ENCODE data around the gene NONO. TPM values are rescaled to one million over a fixed set of nuclear protein-coding genes. Genes with fewer than 3 reads are reported as not detected.

NONO gene, protein sequence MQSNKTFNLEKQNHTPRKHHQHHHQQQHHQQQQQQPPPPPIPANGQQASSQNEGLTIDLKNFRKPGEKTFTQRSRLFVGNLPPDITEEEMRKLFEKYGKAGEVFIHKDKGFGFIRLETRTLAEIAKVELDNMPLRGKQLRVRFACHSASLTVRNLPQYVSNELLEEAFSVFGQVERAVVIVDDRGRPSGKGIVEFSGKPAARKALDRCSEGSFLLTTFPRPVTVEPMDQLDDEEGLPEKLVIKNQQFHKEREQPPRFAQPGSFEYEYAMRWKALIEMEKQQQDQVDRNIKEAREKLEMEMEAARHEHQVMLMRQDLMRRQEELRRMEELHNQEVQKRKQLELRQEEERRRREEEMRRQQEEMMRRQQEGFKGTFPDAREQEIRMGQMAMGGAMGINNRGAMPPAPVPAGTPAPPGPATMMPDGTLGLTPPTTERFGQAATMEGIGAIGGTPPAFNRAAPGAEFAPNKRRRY
- 353 and 411 TPM in 2 replicates for total RNA-seq

DNA sequence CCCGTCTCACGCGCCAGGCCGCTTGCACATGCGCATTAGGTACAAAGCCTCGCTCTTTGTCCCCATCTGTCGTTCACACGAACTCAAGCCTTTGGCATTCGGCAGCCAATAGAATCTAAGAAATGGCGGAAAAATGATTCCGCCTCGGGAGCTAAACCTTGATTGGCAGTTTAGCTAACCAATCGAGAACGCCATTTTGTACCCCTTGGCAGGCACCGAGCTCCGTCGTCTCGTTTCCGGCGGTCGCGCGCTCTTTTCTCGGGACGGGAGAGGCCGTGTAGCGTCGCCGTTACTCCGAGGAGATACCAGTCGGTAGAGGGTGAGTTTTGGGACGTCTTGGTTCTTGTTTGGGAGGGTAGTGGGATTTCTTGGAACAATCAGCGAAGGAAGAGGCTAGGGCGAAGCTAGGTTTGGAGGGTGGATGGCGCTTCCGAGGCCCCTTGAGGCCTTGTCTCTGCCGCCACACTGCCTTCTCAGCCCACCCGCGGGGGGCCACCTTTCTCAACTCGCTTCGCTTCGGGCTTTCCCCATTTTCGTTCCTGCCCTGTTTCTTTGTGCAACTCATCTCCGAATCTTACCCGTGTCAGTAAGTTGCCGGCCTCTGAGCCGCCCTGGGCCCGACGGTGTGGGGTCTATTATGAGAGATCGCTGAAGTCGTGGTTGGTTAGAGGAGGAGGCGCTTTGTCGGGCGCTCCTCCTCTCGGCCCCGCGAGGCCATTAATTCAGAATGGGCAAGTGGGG lies at the start of gene NONO:
Gene NONO, plus strand, starts transcription at position 233 of the 741 bp plus-strand sequence. CDS start 7,003 bp downstream, outside the sequence.
- DNase-seq (ENCODE audit: low read depth): peak; percentile 86
- Histone ChIP-seq H3K36me3 (ENCODE audit: control insufficient read depth, insufficient read depth, low read length) (no peaks in the 10 kb centered on the region), H3K27me3 (ENCODE audit: control insufficient read depth, insufficient read depth, low read length) (no peaks in the 10 kb centered on the region), H3K4me3 (ENCODE audit: low read depth, low read length) (peak within 1 kb of the TSS; percentile 83)
- TF ChIP-seq, protein P1, sequence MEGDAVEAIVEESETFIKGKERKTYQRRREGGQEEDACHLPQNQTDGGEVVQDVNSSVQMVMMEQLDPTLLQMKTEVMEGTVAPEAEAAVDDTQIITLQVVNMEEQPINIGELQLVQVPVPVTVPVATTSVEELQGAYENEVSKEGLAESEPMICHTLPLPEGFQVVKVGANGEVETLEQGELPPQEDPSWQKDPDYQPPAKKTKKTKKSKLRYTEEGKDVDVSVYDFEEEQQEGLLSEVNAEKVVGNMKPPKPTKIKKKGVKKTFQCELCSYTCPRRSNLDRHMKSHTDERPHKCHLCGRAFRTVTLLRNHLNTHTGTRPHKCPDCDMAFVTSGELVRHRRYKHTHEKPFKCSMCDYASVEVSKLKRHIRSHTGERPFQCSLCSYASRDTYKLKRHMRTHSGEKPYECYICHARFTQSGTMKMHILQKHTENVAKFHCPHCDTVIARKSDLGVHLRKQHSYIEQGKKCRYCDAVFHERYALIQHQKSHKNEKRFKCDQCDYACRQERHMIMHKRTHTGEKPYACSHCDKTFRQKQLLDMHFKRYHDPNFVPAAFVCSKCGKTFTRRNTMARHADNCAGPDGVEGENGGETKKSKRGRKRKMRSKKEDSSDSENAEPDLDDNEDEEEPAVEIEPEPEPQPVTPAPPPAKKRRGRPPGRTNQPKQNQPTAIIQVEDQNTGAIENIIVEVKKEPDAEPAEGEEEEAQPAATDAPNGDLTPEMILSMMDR (IDR thresholded peaks at IDR 0.05; ENCODE audit: insufficient read depth, low read length, poor library complexity, severe bottlenecking): no peak

DNA sequence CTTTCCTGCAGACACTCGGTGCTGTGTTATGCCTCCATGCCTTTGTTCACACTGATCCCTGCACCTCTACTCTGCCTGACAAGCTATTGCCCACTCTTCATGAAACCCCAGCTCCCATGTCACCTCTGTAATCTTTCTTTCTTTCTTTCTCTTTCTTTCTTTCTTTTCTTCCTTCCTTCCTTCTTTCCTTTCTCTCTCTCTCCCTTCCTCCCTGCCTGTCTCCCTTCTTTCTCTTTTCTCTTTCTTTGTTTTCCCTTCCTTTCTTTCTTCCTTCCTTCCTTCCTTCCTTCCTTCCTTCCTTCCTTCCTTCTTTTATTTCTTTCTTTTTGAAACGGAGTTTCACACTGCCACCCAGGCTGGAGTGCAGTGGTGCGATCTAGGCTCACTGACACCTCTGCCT lies 48.0 kb upstream of the NONO start:
- TF ChIP-seq, protein P1 (IDR thresholded peaks at IDR 0.05; ENCODE audit: insufficient read depth, low read length, poor library complexity, severe bottlenecking): no peak
- no peaks in the 10 kb centered on the region for H3K36me3 ChIP-seq (ENCODE audit: control insufficient read depth, insufficient read depth, low read length)
- H3K27me3 ChIP-seq (ENCODE audit: control insufficient read depth, insufficient read depth, low read length): no peaks in the 10 kb centered on the region
- DNase-seq (ENCODE audit: low read depth): no peak
- H3K4me3 ChIP-seq (ENCODE audit: low read depth, low read length): no peak overlapping the region

DNA sequence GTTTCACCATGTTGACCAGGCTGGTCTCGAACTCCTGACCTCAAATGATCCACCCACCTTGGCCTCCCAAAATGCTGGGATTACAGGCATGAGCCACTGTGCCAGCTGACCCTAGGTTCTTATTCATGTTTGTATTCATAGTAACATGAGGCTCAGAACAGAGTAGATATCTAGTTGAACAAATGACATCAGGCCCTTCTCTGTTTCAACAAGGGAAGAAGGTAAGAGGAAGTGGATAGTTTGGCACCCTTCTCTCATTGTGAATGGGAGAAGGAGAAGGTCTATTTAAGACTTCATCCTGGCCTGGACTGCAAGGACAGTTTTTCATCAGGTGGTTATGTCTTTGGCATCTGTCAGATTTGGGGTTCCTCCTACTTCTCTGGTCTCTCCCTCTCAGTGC lies 46.6 kb upstream of the NONO start:
- H3K36me3 ChIP-seq (ENCODE audit: control insufficient read depth, insufficient read depth, low read length): no peaks in the 10 kb centered on the region
- TF ChIP-seq, protein P1 (IDR thresholded peaks at IDR 0.05; ENCODE audit: insufficient read depth, low read length, poor library complexity, severe bottlenecking): no peak
- H3K27me3 ChIP-seq (ENCODE audit: control insufficient read depth, insufficient read depth, low read length): no peaks in the 10 kb centered on the region
- no peak overlapping the region for H3K4me3 ChIP-seq (ENCODE audit: low read depth, low read length)
- DNase-seq (ENCODE audit: low read depth): no peak

DNA sequence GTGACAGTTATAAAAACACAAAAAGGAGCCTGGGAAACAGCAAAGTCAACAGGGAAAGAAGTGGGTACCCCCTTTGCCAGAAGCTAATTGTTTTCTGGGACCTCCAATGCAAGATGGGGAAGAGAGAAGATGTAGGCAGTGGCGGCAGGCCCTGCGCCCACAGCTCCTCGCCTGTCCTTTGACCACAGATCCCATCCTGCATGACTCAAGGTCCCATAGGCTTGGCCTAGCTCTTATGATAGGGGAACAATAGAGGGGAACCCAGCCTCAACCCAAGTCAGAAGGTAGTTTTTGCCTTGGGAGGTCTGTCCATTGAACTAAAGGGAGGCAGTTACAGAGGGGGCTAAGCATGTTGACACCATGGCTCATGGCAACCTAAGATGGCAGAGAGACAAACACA lies 43.7 kb upstream of the NONO start:
- Histone ChIP-seq H3K27me3 (ENCODE audit: control insufficient read depth, insufficient read depth, low read length) (no peaks in the 10 kb centered on the region), H3K36me3 (ENCODE audit: control insufficient read depth, insufficient read depth, low read length) (no peaks in the 10 kb centered on the region), H3K4me3 (ENCODE audit: low read depth, low read length) (no peak overlapping the region)
- DNase-seq (ENCODE audit: low read depth): no peak
- TF ChIP-seq, protein P1 (IDR thresholded peaks at IDR 0.05; ENCODE audit: insufficient read depth, low read length, poor library complexity, severe bottlenecking): no peak

DNA sequence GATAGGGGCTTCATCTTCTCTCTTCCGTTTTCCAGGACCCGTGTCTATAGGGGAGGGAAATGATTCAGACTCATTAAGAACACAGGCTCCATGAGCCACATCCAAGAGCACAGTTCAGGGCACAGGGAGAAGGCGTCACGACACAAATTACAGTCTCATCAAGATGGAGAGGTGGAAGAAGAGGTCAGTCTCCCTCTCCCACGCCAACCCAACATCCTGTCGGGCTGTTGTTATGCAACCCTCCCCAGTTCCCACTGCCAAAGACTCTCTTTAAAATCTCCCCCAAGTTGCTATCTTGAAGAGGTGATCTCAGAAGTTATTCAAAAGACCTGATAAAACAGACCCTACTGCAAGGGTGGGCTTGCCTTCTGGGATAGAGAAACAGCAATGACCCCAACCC lies 42.1 kb upstream of the NONO start:
- no peaks in the 10 kb centered on the region for H3K27me3 ChIP-seq (ENCODE audit: control insufficient read depth, insufficient read depth, low read length)
- H3K4me3 ChIP-seq (ENCODE audit: low read depth, low read length): no peak overlapping the region
- H3K36me3 ChIP-seq (ENCODE audit: control insufficient read depth, insufficient read depth, low read length): no peaks in the 10 kb centered on the region
- TF ChIP-seq, protein P1 (IDR thresholded peaks at IDR 0.05; ENCODE audit: insufficient read depth, low read length, poor library complexity, severe bottlenecking): no peak
- DNase-seq (ENCODE audit: low read depth): no peak

Data from kidney epithelial cell (primary cell).